ENCODE results near the gene VKORC1L1.

DNA sequence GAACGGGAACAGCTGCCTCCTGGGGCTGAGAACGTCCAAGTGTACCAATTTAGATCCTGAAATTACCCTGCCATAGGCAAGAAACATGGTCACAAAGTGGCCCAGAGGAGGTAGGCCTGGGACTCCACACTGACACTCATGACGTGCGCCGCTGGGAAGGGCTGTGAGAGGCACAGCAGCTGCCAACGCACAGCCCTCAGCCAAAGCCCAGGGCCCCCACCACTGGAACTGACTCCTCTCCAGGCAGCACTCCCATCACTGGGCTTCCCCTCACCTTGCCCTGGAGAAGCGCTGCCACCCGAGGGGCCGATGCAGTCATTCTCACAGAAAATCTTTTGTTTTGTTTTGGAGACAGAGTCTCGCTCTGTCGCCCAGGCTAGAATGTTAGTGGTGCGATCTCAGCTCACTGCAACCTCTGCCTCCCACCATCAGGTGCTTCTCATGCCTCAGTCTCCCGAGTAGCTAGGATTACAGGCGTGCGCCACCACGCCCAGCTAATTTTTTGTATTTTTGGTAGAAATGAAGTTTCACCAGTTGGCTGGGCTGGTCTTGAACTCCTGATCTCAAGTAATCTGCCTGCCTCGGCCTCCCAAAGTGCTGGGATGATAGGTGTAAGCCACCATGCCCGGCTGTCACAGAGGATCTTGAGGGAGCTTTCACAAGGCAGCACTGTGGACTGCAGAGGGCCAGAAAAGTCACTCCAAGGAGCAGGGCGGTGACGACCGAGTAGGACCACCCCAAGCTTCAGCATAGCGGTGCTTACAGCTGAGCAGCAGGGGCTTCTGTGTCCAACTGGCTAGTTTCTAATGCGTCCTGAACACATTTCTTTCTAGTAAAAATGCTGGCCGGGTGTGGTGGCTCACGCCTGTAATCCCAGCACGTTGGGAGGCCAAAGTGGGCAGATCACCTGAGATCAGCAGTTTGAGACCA lies 95.6 kb downstream of the VKORC1L1 start:
- TF ChIP-seq, protein P1, sequence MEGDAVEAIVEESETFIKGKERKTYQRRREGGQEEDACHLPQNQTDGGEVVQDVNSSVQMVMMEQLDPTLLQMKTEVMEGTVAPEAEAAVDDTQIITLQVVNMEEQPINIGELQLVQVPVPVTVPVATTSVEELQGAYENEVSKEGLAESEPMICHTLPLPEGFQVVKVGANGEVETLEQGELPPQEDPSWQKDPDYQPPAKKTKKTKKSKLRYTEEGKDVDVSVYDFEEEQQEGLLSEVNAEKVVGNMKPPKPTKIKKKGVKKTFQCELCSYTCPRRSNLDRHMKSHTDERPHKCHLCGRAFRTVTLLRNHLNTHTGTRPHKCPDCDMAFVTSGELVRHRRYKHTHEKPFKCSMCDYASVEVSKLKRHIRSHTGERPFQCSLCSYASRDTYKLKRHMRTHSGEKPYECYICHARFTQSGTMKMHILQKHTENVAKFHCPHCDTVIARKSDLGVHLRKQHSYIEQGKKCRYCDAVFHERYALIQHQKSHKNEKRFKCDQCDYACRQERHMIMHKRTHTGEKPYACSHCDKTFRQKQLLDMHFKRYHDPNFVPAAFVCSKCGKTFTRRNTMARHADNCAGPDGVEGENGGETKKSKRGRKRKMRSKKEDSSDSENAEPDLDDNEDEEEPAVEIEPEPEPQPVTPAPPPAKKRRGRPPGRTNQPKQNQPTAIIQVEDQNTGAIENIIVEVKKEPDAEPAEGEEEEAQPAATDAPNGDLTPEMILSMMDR (conservative IDR thresholded peaks at IDR 0.05; ENCODE audit: low read length): no peak
- TF ChIP-seq EZH2phosphoT487 (IDR thresholded peaks at IDR 0.05; ENCODE audit: borderline replicate concordance): no peak
